Stomach smooth muscle (tissue), 2 donors: ENCODE data around the gene EFCAB6.

Experiments
- H3K27ac ChIP-seq: one replicate; pipeline ENCODE4 v1.7.0; 2013; ENCODE audit warnings: mild to moderate bottlenecking, low read length, inconsistent platforms
- H3K27me3 ChIP-seq, 2 donors: one replicate each; pipeline ENCODE4 v1.7.0; 2013; ENCODE audit warnings: low read length in 2 of 2; ENCODE audit not compliant: insufficient read depth in 2 of 2, control insufficient read depth in 1 of 2
- H3K36me3 ChIP-seq, 2 donors: one replicate each; pipeline ENCODE4 v1.7.0; 2013; ENCODE audit warnings: low read length in 2 of 2; ENCODE audit not compliant: control insufficient read depth in 2 of 2, insufficient read depth in 2 of 2
- H3K4me1 ChIP-seq: one replicate; pipeline ENCODE4 v1.7.0; 2013; ENCODE audit warnings: low read length; ENCODE audit not compliant: control insufficient read depth, insufficient read depth
- H3K4me3 ChIP-seq, 2 donors: one replicate each; pipeline ENCODE4 v1.7.0; 2013; ENCODE audit warnings: low read length in 2 of 2
- H3K9ac ChIP-seq, 2 donors: one replicate each; pipeline ENCODE4 v1.7.0; 2013; ENCODE audit warnings: low read length in 2 of 2, mild to moderate bottlenecking in 1 of 2
- H3K9me3 ChIP-seq, 2 donors: one replicate each; pipeline ENCODE4 v1.7.0; 2013; ENCODE audit warnings: low read length in 2 of 2; ENCODE audit not compliant: control insufficient read depth in 2 of 2
- donor health status: healthy.
- donor health status: Pancreatic carcinoma.

Gene EFCAB6

GRCh38 chr22:43488937-43489336 is 323.2 kb downstream of the EFCAB6 start:
- Histone ChIP-seq H3K9me3 (no peaks in the 10 kb centered on the region), H3K4me1 (no peaks in the 10 kb centered on the region), H3K27ac (no peak overlapping the region), H3K36me3 (no peaks in the 10 kb centered on the region), H3K27me3 (peaks cover 9 to 13% of the 10 kb centered on the region in 2 donors), H3K4me3 (no peak overlapping the region), H3K9ac (no peak overlapping the region)

GRCh38 chr22:43488031-43488866 is 323.9 kb downstream of the EFCAB6 start:
- H3K27me3 ChIP-seq = peaks cover 9 to 13% of the 10 kb centered on the region in 2 donors

DNA sequence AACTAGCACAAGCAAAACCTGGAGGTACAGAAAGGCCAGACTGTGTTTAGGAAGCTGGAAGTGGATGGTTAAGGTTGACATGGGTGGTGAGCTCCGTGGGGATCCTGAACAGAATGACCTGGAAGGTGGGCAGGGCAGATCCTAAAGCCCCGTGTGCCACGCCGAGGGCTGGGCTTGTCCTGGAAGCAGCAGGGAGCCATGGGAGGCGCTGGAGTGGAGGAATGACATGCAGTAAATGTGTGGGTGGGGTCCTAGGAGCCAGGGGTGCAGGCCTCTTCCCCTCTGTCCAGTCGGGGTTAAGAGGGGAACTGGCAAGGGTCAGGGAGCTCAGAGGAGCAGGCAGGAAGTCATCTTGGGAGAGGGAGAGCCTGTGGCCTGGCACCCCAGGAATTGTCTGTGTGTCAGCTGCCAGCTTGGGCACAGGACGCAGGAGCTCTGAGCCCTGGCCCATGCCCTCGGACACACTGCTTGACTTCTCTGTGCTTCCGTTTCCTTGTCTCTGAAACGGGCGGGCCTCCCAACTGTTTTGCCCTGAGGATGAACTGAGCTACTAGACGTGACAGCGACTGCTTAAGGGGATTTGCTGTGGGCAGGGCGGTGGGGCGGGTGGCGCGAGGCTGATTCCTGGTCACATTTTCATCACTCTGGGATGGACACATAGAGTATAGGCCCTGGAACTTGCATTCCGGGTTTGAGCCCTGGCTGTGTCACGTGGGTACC is 324.6 kb downstream of the EFCAB6 start:
- Histone ChIP-seq H3K9ac (no peak overlapping the region), H3K4me3 (no peak overlapping the region), H3K4me1 (no peaks in the 10 kb centered on the region), H3K9me3 (no peaks in the 10 kb centered on the region), H3K36me3 (no peaks in the 10 kb centered on the region), H3K27me3 (peaks cover 9 to 13% of the 10 kb centered on the region in 2 donors), H3K27ac (no peak overlapping the region)

More at GRCh38 chr22:43488031-43488866, 323.9 kb downstream of the EFCAB6 start:
- no peak overlapping the region for H3K27ac ChIP-seq
- H3K4me1 ChIP-seq = no peaks in the 10 kb centered on the region
- no peak overlapping the region for H3K4me3 ChIP-seq
- H3K9me3 ChIP-seq = no peaks in the 10 kb centered on the region
- H3K9ac ChIP-seq = no peak overlapping the region
- no peaks in the 10 kb centered on the region for H3K36me3 ChIP-seq

DNA sequence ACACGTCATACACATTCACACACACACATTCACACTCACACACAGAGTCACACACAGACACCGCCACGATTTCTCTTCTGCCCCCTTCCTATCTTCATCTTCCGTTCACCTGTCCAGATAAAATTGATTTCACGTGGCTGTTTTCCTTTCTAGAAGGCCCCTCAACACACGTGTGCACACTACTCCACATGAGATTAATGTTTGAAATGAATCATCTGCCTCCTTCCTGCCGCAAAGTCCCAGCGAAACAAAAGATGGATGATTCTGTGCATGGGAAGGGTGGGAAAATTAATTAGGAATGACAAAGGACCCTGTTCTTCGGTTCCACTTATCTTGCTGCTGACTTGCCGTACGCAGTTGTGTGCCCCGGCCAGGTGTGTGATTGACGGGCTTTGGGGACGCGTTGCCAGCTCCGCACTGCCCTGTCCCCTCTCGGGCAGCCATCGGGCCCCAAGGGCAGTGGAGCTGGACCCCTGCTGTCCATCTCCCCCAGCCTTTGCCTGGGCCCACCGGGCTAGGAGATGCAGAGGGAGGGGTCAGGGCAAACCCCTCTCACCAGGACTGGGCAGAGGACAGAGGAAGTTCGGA is 326.5 kb downstream of the EFCAB6 start:
- no peak overlapping the region for H3K9ac ChIP-seq
- H3K9me3 ChIP-seq = no peaks in the 10 kb centered on the region
- no peaks in the 10 kb centered on the region for H3K4me1 ChIP-seq
- peaks cover 9 to 17% of the 10 kb centered on the region in 2 donors for H3K27me3 ChIP-seq
- H3K4me3 ChIP-seq = no peak overlapping the region
- H3K36me3 ChIP-seq = no peaks in the 10 kb centered on the region
- no peak overlapping the region for H3K27ac ChIP-seq

DNA sequence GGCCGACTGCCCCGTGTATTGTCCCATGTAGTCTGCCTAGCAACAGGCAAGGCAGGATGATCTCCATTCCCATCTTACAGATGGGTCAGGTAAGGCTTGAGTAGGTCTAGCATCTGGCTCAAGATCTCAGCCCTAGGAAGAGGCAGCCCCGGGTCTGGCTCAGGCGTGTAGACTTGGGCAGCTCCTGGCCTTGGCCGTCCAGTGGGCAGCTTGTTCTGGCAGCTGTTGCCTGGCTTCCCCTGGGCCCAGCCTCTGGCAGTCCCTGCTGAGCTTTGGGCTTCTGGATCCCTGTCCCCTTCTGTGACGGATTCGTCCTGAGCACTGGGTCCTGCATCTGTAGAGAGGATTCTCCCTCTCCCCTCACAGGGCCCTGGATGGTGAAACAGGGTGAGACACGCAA is 327.9 kb downstream of the EFCAB6 start:
- Histone ChIP-seq H3K4me1 (no peaks in the 10 kb centered on the region), H3K9me3 (no peaks in the 10 kb centered on the region), H3K36me3 (no peaks in the 10 kb centered on the region), H3K4me3 (no peak overlapping the region), H3K27ac (no peak overlapping the region), H3K9ac (no peak overlapping the region), H3K27me3 (peaks cover 9 to 13% of the 10 kb centered on the region in 2 donors)

DNA sequence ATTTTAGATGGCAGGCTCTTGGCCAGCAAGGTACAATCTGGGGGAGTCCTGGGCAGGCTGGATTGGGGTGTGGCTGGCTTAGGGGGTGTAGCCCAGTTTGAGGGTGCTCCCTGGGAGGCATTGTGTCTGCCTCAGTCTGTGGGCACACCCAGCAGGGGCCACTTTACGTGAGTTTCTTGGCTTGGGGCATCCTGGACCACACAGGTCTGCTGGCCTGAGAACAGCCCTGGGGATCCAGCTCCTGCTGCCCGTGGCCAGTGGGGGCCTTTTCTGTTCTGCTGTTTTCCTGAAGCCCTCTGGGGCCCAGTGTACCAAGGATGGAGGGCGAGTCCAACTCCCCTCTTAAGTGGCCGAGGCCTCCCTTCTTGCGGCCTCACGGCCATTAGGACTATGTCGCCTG is 328.4 kb downstream of the EFCAB6 start:
- Histone ChIP-seq H3K27ac (no peak overlapping the region), H3K9me3 (no peaks in the 10 kb centered on the region), H3K4me3 (no peak overlapping the region), H3K9ac (no peak overlapping the region), H3K27me3 (peaks cover 7 to 13% of the 10 kb centered on the region in 2 donors), H3K4me1 (no peaks in the 10 kb centered on the region), H3K36me3 (no peaks in the 10 kb centered on the region)

DNA sequence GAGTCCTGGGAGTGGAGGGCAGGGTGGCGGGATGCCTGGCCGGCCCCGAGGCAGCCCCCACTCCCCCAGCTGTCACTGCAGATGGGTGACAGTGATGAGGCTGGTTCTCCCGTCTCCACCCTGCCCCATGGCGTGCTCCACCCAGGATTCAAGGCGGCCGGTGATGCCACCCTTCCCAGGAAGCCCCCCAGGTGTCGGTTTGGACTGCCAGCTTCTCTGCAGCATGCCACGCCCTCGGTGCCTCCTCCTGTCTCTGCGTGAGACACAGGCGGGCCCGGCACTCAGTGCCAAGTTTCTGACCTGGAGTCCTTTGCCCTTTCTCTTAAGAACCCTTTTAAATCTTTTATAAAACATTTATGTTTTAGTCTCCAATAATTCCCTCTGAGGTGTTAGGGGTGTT is 328.8 kb downstream of the EFCAB6 start:
- no peak overlapping the region for H3K9ac ChIP-seq
- no peaks in the 10 kb centered on the region for H3K36me3 ChIP-seq
- H3K27me3 ChIP-seq = peaks cover 5 to 13% of the 10 kb centered on the region in 2 donors
- no peak overlapping the region for H3K4me3 ChIP-seq
- H3K27ac ChIP-seq = no peak overlapping the region
- no peaks in the 10 kb centered on the region for H3K9me3 ChIP-seq
- no peaks in the 10 kb centered on the region for H3K4me1 ChIP-seq

DNA sequence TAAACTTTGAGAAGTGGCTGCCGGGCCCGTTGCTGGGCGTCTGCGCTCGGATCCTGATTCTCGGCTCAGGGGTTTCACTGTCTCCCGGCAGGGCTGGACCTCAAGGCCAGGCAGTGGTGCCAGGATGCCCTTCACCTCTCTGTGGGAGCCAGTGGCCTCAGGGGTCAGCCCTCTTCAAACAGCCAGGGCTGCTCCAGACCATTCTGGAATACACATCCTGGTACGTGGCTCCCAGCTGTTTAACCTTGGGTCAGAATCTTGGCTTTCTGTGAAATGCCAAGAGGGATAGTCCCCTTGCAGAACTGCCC is 329.8 kb downstream of the EFCAB6 start:
- H3K4me1 ChIP-seq = no peaks in the 10 kb centered on the region
- no peaks in the 10 kb centered on the region for H3K9me3 ChIP-seq
- H3K9ac ChIP-seq = no peak overlapping the region
- H3K27ac ChIP-seq = no peak overlapping the region
- H3K4me3 ChIP-seq = no peak overlapping the region
- H3K36me3 ChIP-seq = no peaks in the 10 kb centered on the region
- H3K27me3 ChIP-seq = peaks cover 5 to 10% of the 10 kb centered on the region in 2 donors

DNA sequence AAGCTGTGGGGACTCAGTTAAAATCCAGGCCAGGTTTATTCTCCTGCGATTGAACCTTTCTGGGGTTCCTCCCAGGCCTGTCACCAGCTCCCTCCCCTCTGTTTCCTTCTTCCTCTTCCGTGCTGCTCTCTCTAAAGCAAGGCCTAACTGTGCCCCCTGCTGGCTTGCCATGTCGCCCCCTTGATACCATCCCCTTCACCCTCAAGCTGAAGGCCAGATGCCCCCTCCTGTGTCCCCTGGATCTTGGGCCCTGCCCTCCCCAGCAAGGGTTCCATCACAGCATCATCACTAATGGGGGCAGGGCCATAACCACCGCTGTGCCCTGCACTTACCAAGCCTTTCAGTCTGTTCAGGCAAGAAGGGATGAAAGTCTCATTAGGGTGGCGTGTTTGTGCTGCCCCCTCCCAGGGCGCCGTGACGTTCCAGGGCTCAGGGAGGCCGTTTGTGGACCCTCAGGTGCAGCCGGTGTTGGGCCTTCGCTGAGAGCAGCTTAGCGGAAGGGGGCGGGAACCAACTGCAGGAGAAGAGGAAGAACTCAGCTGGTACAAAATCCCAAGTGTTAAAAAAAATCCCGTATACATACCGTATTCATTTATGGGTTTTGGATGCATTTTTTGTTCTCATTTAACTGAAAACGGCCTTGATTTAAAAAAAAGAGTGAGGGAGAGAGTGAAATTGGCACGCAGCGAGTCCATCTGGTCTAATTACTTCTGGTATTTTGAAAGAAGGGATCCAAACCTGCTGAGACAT is 330.4 kb downstream of the EFCAB6 start:
- no peak overlapping the region for H3K9ac ChIP-seq
- no peaks in the 10 kb centered on the region for H3K4me1 ChIP-seq
- peaks cover 5 to 12% of the 10 kb centered on the region in 2 donors for H3K27me3 ChIP-seq
- no peaks in the 10 kb centered on the region for H3K36me3 ChIP-seq
- H3K9me3 ChIP-seq = no peaks in the 10 kb centered on the region
- H3K4me3 ChIP-seq = no peak overlapping the region
- H3K27ac ChIP-seq = no peak overlapping the region

- Histone ChIP-seq H3K9ac (no peak overlapping the region), H3K27ac (no peak overlapping the region), H3K27me3 (peaks cover 0 to 8% of the 10 kb centered on the region in 2 donors), H3K4me3 (no peak overlapping the region), H3K9me3 (no peaks in the 10 kb centered on the region), H3K4me1 (no peaks in the 10 kb centered on the region), H3K36me3 (no peaks in the 10 kb centered on the region)
These were observed 332.1 kb downstream of the EFCAB6 start for GRCh38 chr22:43479962-43480361.
